Endothelial cell (in vitro differentiated cells): ENCODE data around the gene CEP131. TPM values are rescaled to one million over a fixed set of nuclear protein-coding genes. Genes with fewer than 3 reads are reported as not detected.

Experiments used
- DNase-seq: peaks from one replicate; pipeline ENCODE4 v3.0.0; 2021; ENCODE audit warnings: low spot score
- H3K27ac Mint-ChIP-seq: one replicate; pipeline ENCODE4 v1.8.0; 2021; ENCODE audit warnings: mixed read lengths, inconsistent platforms; ENCODE audit not compliant: unreplicated experiment
- H3K27me3 Mint-ChIP-seq: one replicate; pipeline ENCODE4 v1.8.0; 2021; ENCODE audit warnings: mild to moderate bottlenecking, moderate library complexity, mixed read lengths, inconsistent platforms; ENCODE audit not compliant: unreplicated experiment
- H3K36me3 Mint-ChIP-seq: one replicate; pipeline ENCODE4 v1.8.0; 2021; ENCODE audit warnings: mild to moderate bottlenecking, low read depth, mixed read lengths, inconsistent platforms; ENCODE audit not compliant: unreplicated experiment
- H3K4me1 Mint-ChIP-seq: one replicate; pipeline ENCODE4 v1.8.0; 2021; ENCODE audit warnings: mild to moderate bottlenecking, mixed read lengths, inconsistent platforms; ENCODE audit not compliant: unreplicated experiment
- H3K4me3 Mint-ChIP-seq: one replicate; pipeline ENCODE4 v1.8.0; 2021; ENCODE audit warnings: mild to moderate bottlenecking, mixed read lengths, inconsistent platforms; ENCODE audit not compliant: unreplicated experiment
- H3K9me3 Mint-ChIP-seq: one replicate; pipeline ENCODE4 v1.8.0; 2021; ENCODE audit warnings: mixed read lengths, inconsistent platforms; ENCODE audit not compliant: unreplicated experiment
- total RNA-seq: library from RNA; stranded (reverse); fragmentation: NEBNext Ultra II Directional; extraction: Animal tissue kit (Norgen Biotek cat#: 25700); gene quantifications from one replicate; pipeline ENCODE4 v1.2.1, GENCODE V29; 2021; ENCODE audit not compliant: unreplicated experiment
- TF ChIP-seq, protein P1 (sequence below): fragments of 200-600 bp; sonication (generic); IDR thresholded peaks from one replicate; pipeline ENCODE4 v1.5.0; 2021; ENCODE audit warnings: antibody characterized with exemption; ENCODE audit not compliant: unreplicated experiment

CEP131 gene
- total RNA-seq, 1 donor from 2014 or later = 21.1 TPM

DNA sequence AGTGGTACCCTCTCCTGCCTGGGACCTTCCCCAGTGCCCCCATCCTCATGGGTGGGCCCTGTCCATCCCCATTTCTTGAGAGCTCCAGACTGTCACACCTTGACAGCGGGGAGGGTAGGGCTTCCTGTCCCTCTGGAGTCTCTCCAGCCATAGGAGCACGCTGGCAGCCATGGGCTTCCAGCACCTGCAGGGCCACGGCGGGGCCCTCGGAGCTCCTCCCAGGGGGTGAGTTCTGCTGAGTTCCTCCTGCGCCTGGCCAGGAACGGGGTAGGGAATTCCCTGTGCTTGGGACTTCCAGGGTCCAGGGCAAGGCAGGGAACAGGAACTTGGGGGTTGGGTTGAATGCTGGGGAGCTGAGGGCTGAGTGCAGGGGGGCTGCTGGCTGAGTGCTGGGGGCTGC is 33.7 kb downstream of the CEP131 start:
- TF ChIP-seq, protein P1, sequence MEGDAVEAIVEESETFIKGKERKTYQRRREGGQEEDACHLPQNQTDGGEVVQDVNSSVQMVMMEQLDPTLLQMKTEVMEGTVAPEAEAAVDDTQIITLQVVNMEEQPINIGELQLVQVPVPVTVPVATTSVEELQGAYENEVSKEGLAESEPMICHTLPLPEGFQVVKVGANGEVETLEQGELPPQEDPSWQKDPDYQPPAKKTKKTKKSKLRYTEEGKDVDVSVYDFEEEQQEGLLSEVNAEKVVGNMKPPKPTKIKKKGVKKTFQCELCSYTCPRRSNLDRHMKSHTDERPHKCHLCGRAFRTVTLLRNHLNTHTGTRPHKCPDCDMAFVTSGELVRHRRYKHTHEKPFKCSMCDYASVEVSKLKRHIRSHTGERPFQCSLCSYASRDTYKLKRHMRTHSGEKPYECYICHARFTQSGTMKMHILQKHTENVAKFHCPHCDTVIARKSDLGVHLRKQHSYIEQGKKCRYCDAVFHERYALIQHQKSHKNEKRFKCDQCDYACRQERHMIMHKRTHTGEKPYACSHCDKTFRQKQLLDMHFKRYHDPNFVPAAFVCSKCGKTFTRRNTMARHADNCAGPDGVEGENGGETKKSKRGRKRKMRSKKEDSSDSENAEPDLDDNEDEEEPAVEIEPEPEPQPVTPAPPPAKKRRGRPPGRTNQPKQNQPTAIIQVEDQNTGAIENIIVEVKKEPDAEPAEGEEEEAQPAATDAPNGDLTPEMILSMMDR = no peak
- no peaks in the 10 kb centered on the region for H3K27me3 Mint-ChIP-seq
- H3K4me3 Mint-ChIP-seq = no peak overlapping the region
- peaks cover 2% of the 10 kb centered on the region for H3K4me1 Mint-ChIP-seq
- H3K27ac Mint-ChIP-seq = no peak overlapping the region
- peaks cover 3% of the 10 kb centered on the region for H3K36me3 Mint-ChIP-seq
- no peaks in the 10 kb centered on the region for H3K9me3 Mint-ChIP-seq
- no peak for DNase-seq

DNA sequence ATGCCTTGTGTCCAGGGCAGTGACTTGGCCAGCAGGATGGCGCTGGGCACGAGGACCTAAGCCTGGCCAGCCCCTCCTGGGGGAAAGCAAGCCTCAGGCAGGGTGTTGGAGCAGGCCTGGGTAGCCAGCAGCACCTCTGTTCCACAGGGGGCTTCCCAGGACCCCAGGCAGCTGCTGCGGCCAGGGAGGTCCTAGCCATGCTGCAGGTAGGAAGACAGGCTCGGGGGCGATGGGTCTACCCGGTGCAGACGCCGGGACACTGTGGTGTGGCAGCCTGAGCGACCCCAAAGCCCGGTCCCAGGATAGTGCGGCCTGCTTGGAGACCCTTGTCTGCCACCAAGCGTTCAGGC is 34.3 kb downstream of the CEP131 start:
- Mint-ChIP-seq H3K36me3 (peaks cover 3% of the 10 kb centered on the region), H3K4me3 (no peak overlapping the region), H3K4me1 (peaks cover 2% of the 10 kb centered on the region), H3K9me3 (no peaks in the 10 kb centered on the region), H3K27ac (no peak overlapping the region), H3K27me3 (no peaks in the 10 kb centered on the region)
- TF ChIP-seq, protein P1 = no peak
- no peak for DNase-seq

DNA sequence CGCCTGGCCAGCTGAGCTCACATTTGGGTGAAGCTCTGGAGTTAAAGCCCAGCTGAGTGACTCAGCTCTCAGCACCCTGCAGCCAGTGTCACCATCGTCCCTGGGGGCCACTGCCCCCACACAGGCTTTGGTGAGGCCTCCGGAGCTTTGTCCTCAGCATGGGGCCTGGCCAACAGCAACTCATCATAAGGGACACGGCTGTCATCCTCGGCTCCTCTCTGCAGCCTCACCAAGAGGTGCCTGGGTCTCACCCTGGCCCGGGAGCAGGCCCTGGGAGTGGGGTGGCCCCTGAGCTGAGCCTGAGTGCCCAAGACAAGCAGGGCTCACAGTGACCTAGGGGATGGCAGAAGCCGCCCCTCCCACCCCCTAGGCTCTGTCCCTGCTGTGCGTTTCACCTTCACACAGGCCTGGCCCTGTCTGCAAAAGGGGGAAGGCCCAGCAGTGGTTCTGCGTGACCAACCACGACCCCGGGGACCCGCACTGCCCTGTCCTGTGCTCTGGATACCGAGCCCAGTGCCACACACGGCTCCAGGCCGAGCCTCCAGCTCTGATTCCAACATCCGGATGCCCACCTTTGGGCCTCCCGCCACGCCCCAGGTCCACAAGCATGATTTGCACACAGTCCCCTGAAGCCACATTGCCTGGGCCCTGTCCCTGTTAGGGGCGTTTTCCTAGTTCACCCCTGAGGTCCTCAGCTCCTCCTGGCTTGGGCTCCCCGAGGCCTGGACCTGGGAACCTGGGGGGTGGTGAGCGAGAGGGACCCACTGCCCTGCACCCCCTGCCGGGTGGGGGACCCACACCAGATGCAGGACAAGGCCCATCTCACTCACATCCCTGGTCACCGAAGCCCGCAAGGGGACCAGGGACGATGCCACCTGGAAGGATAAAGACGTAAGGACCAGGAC is 34.9 kb downstream of the CEP131 start:
- no peaks in the 10 kb centered on the region for H3K27me3 Mint-ChIP-seq
- TF ChIP-seq, protein P1 = no peak
- DNase-seq = no peak
- no peak overlapping the region for H3K4me3 Mint-ChIP-seq
- H3K4me1 Mint-ChIP-seq = peaks cover 2% of the 10 kb centered on the region
- no peaks in the 10 kb centered on the region for H3K9me3 Mint-ChIP-seq
- peaks cover 3% of the 10 kb centered on the region for H3K36me3 Mint-ChIP-seq
- H3K27ac Mint-ChIP-seq = no peak overlapping the region

DNA sequence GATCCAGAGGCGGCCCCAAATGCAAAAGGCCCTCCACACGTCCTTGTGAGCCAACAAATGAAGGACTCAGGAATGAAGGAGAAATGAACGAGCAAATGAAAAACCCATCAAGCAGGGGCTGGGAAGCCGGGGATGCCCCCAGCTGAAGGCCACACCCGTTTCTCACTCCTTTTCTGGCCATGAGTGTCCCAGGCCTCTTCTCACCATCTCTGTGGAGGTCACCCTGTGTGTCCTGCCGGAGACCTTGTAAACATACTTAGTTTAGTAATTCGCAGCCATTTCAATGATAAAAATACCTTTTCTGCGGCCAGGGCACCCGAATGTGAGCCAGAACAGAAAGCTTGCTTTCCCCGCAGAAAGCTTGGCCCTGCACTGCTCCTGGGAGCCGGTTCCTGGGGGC is 35.6 kb downstream of the CEP131 start:
- Mint-ChIP-seq H3K4me3 (no peak overlapping the region), H3K27me3 (no peaks in the 10 kb centered on the region), H3K36me3 (peaks cover 3% of the 10 kb centered on the region), H3K27ac (no peak overlapping the region), H3K4me1 (peaks cover 2% of the 10 kb centered on the region), H3K9me3 (no peaks in the 10 kb centered on the region)
- DNase-seq = no peak
- TF ChIP-seq, protein P1 = no peak

DNA sequence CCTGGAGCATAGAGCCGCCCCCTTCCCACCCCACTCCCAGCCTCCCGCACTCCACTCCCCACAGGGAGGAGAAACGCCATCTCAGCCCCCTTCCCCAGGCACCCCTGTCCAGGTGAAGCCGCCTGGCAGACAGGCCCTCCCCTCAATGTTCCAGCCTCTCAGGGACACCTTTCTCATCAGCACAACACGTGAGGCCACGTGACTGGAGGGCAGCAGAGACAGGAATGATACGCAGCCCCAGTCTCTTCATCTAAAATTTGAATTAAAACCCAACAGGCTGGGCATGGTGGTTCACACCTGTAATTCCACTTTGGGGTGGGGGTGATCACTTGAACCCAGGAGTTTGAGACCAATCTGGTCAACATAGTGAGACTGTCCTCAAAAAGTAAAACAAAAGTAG is 36.6 kb downstream of the CEP131 start:
- no peak for DNase-seq
- Mint-ChIP-seq H3K27me3 (no peaks in the 10 kb centered on the region), H3K4me3 (no peak overlapping the region), H3K27ac (no peak overlapping the region), H3K4me1 (peaks cover 2% of the 10 kb centered on the region), H3K36me3 (peaks cover 3% of the 10 kb centered on the region), H3K9me3 (no peaks in the 10 kb centered on the region)
- TF ChIP-seq, protein P1 = no peak
